ENCODE results near the gene POTEJ. TPM values are rescaled to one million over a fixed set of nuclear protein-coding genes. Genes with fewer than 3 reads are reported as not detected.
"Not testable (repeated sequence)": the region's sequence is repeated elsewhere in the genome, so short reads cannot be mapped to it uniquely, and the experiment has no call there.

Gene POTEJ
- total and polyA plus RNA-seq, 2 donors (not counting 1 experiment from before 2014, with no cell fraction given), result not detected

- POLR2A ChIA-PET; H3K36me3 ChIP-seq (replicated peaks in 1 of 2; ENCODE audit: control extremely low read depth in 1 of 2, control insufficient read depth in 1 of 2, extremely low read depth in 1 of 2, insufficient read depth in 2 of 2, low read length in 1 of 2); H3K4me3 Mint-ChIP-seq; H3K27ac ChIP-seq (ENCODE audit: low read length in 2 of 2); DNase-seq; H3K9me3 Mint-ChIP-seq (ENCODE audit: insufficient read depth); H3K27ac Mint-ChIP-seq; intact Hi-C loops (cut with micrococcal nuclease); H3K79me2 ChIP-seq (ENCODE audit: control insufficient read depth, insufficient read depth, low read length); H3K4me1 ChIP-seq (ENCODE audit: control insufficient read depth in 2 of 2, insufficient read depth in 2 of 2, low read length in 2 of 2); H3K4me2 ChIP-seq (replicated peaks; ENCODE audit: low read depth, low read length, poor library complexity, severe bottlenecking); H3K27me3 Mint-ChIP-seq; CTCF ChIA-PET; H3K4me1 Mint-ChIP-seq; H3K9me3 ChIP-seq (ENCODE audit: control extremely low read depth in 1 of 3, control insufficient read depth in 2 of 3, insufficient read depth in 1 of 3, low read length in 2 of 3); H3K4me3 ChIP-seq (ENCODE audit: control extremely low read depth in 1 of 5, extremely low read depth in 1 of 5, insufficient read depth in 1 of 5, low read depth in 2 of 5, low read length in 4 of 5); H4K20me1 ChIP-seq (ENCODE audit: control insufficient read depth, insufficient read depth, low read length, poor library complexity, severe bottlenecking); H2AFZ ChIP-seq (ENCODE audit: insufficient read depth, low read depth, low read length, poor library complexity, severe bottlenecking); H3K9ac ChIP-seq (ENCODE audit: low read length); ATAC-seq (ENCODE audit: low read depth); H3K27me3 ChIP-seq (replicated peaks in 1 of 4; ENCODE audit: control extremely low read depth in 1 of 4, control insufficient read depth in 3 of 4, insufficient read depth in 4 of 4, low read length in 3 of 4): not testable (repeated sequence)
- no CpG with 5 or more reads among the region's 8 CpGs for WGBS (ENCODE audit: insufficient coverage)
These were observed 34.9 kb upstream of the POTEJ start for GRCh38 chr2:130576209-130576784.

GRCh38 chr2:130577559-130577958 lies 33.7 kb upstream of the POTEJ start:
- H3K4me1 Mint-ChIP-seq; H3K9ac ChIP-seq (ENCODE audit: low read length); CTCF ChIA-PET; H3K27ac ChIP-seq (ENCODE audit: low read length in 2 of 2); H4K20me1 ChIP-seq (ENCODE audit: control insufficient read depth, insufficient read depth, low read length, poor library complexity, severe bottlenecking); H3K9me3 ChIP-seq (ENCODE audit: control extremely low read depth in 1 of 3, control insufficient read depth in 2 of 3, insufficient read depth in 1 of 3, low read length in 2 of 3); H3K4me3 Mint-ChIP-seq; H3K27ac Mint-ChIP-seq; H3K9me3 Mint-ChIP-seq (ENCODE audit: insufficient read depth); H3K4me1 ChIP-seq (ENCODE audit: control insufficient read depth in 2 of 2, insufficient read depth in 2 of 2, low read length in 2 of 2); H3K79me2 ChIP-seq (ENCODE audit: control insufficient read depth, insufficient read depth, low read length); ATAC-seq (ENCODE audit: low read depth); H3K4me3 ChIP-seq (ENCODE audit: control extremely low read depth in 1 of 5, extremely low read depth in 1 of 5, insufficient read depth in 1 of 5, low read depth in 2 of 5, low read length in 4 of 5); H3K27me3 ChIP-seq (replicated peaks in 1 of 4; ENCODE audit: control extremely low read depth in 1 of 4, control insufficient read depth in 3 of 4, insufficient read depth in 4 of 4, low read length in 3 of 4); DNase-seq; POLR2A ChIA-PET; H3K27me3 Mint-ChIP-seq; H3K4me2 ChIP-seq (replicated peaks; ENCODE audit: low read depth, low read length, poor library complexity, severe bottlenecking); H2AFZ ChIP-seq (ENCODE audit: insufficient read depth, low read depth, low read length, poor library complexity, severe bottlenecking); intact Hi-C loops (cut with micrococcal nuclease); H3K36me3 ChIP-seq (replicated peaks in 1 of 2; ENCODE audit: control extremely low read depth in 1 of 2, control insufficient read depth in 1 of 2, extremely low read depth in 1 of 2, insufficient read depth in 2 of 2, low read length in 1 of 2): not testable (repeated sequence)
- no CpG with 5 or more reads among the region's 4 CpGs for WGBS (ENCODE audit: insufficient coverage)

GRCh38 chr2:130579121-130579520 lies 32.1 kb upstream of the POTEJ start:
- H2AFZ ChIP-seq (ENCODE audit: insufficient read depth, low read depth, low read length, poor library complexity, severe bottlenecking); H3K4me3 Mint-ChIP-seq; H3K36me3 ChIP-seq (replicated peaks in 1 of 2; ENCODE audit: control extremely low read depth in 1 of 2, control insufficient read depth in 1 of 2, extremely low read depth in 1 of 2, insufficient read depth in 2 of 2, low read length in 1 of 2); POLR2A ChIA-PET; ATAC-seq (ENCODE audit: low read depth); H3K27me3 ChIP-seq (replicated peaks in 1 of 4; ENCODE audit: control extremely low read depth in 1 of 4, control insufficient read depth in 3 of 4, insufficient read depth in 4 of 4, low read length in 3 of 4); H3K4me1 ChIP-seq (ENCODE audit: control insufficient read depth in 2 of 2, insufficient read depth in 2 of 2, low read length in 2 of 2); H3K9me3 Mint-ChIP-seq (ENCODE audit: insufficient read depth); DNase-seq; H3K4me3 ChIP-seq (ENCODE audit: control extremely low read depth in 1 of 5, extremely low read depth in 1 of 5, insufficient read depth in 1 of 5, low read depth in 2 of 5, low read length in 4 of 5); CTCF ChIA-PET; H3K9ac ChIP-seq (ENCODE audit: low read length); H3K27me3 Mint-ChIP-seq; H3K4me2 ChIP-seq (replicated peaks; ENCODE audit: low read depth, low read length, poor library complexity, severe bottlenecking); intact Hi-C loops (cut with micrococcal nuclease); H3K79me2 ChIP-seq (ENCODE audit: control insufficient read depth, insufficient read depth, low read length); H4K20me1 ChIP-seq (ENCODE audit: control insufficient read depth, insufficient read depth, low read length, poor library complexity, severe bottlenecking); H3K9me3 ChIP-seq (ENCODE audit: control extremely low read depth in 1 of 3, control insufficient read depth in 2 of 3, insufficient read depth in 1 of 3, low read length in 2 of 3); H3K27ac ChIP-seq (ENCODE audit: low read length in 2 of 2); H3K27ac Mint-ChIP-seq; H3K4me1 Mint-ChIP-seq: not testable (repeated sequence)
- WGBS (ENCODE audit: insufficient coverage), result no CpG with 5 or more reads among the region's 7 CpGs

GRCh38 chr2:130581491-130581890 lies 29.7 kb upstream of the POTEJ start:
- H2AFZ ChIP-seq (ENCODE audit: insufficient read depth, low read depth, low read length, poor library complexity, severe bottlenecking); H4K20me1 ChIP-seq (ENCODE audit: control insufficient read depth, insufficient read depth, low read length, poor library complexity, severe bottlenecking); H3K4me1 Mint-ChIP-seq; POLR2A ChIA-PET; H3K36me3 ChIP-seq (replicated peaks in 1 of 2; ENCODE audit: control extremely low read depth in 1 of 2, control insufficient read depth in 1 of 2, extremely low read depth in 1 of 2, insufficient read depth in 2 of 2, low read length in 1 of 2); H3K27me3 ChIP-seq (replicated peaks in 1 of 4; ENCODE audit: control extremely low read depth in 1 of 4, control insufficient read depth in 3 of 4, insufficient read depth in 4 of 4, low read length in 3 of 4); H3K79me2 ChIP-seq (ENCODE audit: control insufficient read depth, insufficient read depth, low read length); H3K4me3 Mint-ChIP-seq; H3K27ac ChIP-seq (ENCODE audit: low read length in 2 of 2); intact Hi-C loops (cut with micrococcal nuclease); H3K9ac ChIP-seq (ENCODE audit: low read length); H3K27ac Mint-ChIP-seq; H3K9me3 ChIP-seq (ENCODE audit: control extremely low read depth in 1 of 3, control insufficient read depth in 2 of 3, insufficient read depth in 1 of 3, low read length in 2 of 3); ATAC-seq (ENCODE audit: low read depth); H3K9me3 Mint-ChIP-seq (ENCODE audit: insufficient read depth); CTCF ChIA-PET; H3K4me1 ChIP-seq (ENCODE audit: control insufficient read depth in 2 of 2, insufficient read depth in 2 of 2, low read length in 2 of 2); H3K27me3 Mint-ChIP-seq; DNase-seq; H3K4me3 ChIP-seq (ENCODE audit: control extremely low read depth in 1 of 5, extremely low read depth in 1 of 5, insufficient read depth in 1 of 5, low read depth in 2 of 5, low read length in 4 of 5); H3K4me2 ChIP-seq (replicated peaks; ENCODE audit: low read depth, low read length, poor library complexity, severe bottlenecking): not testable (repeated sequence)
- WGBS (ENCODE audit: insufficient coverage), result no CpG with 5 or more reads among the region's 7 CpGs

Data from B cell (primary cell).